Measurements from ENCODE around the gene ZCRB1. TPM values are rescaled to one million over a fixed set of nuclear protein-coding genes. Genes with fewer than 3 reads are reported as not detected.
"Not testable (repeated sequence)": the region's sequence is repeated elsewhere in the genome, so short reads cannot be mapped to it uniquely, and the experiment has no call there.

Gene ZCRB1
- total RNA-seq, 4 donors from 2014 or later = 21.3 to 31.0 (median 24.3) TPM

DNA sequence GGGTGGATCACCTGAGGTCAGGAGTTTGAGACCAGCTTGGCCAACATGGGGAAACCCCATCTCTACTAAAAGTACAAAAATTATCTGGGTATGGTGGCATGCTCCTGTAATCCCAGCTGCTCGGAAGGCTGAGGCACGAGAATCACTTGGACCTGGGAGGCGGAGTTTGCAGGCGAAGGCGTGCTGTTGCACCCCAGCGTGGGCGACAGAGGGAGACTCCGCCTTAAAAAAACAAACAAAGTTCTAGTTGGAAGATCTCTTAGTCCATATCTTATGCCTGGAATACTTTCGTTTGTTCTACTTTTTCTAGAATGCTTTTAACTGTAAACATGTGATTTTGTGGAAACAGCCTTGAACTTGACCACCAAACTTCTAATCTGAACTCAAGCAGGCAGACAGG is 38.8 kb upstream of the ZCRB1 start:
- H3K9me3 ChIP-seq = no peaks in the 10 kb centered on the region
- H3K27me3 ChIP-seq = no peaks in the 10 kb centered on the region
- H3K4me1 ChIP-seq = peaks cover 6% of the 10 kb centered on the region
- no peak for TF ChIP-seq EP300 (IDR thresholded peaks at IDR 0.05)
- TF ChIP-seq POLR2A (IDR thresholded peaks at IDR 0.05) = no peak
- no peak for TF ChIP-seq POLR2AphosphoS5 (IDR thresholded peaks at IDR 0.05)
- TF ChIP-seq, protein P1, sequence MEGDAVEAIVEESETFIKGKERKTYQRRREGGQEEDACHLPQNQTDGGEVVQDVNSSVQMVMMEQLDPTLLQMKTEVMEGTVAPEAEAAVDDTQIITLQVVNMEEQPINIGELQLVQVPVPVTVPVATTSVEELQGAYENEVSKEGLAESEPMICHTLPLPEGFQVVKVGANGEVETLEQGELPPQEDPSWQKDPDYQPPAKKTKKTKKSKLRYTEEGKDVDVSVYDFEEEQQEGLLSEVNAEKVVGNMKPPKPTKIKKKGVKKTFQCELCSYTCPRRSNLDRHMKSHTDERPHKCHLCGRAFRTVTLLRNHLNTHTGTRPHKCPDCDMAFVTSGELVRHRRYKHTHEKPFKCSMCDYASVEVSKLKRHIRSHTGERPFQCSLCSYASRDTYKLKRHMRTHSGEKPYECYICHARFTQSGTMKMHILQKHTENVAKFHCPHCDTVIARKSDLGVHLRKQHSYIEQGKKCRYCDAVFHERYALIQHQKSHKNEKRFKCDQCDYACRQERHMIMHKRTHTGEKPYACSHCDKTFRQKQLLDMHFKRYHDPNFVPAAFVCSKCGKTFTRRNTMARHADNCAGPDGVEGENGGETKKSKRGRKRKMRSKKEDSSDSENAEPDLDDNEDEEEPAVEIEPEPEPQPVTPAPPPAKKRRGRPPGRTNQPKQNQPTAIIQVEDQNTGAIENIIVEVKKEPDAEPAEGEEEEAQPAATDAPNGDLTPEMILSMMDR (IDR thresholded peaks at IDR 0.05) = no peak
- WGBS = 82% methylated on average over 9 of the region's 9 CpGs
- H3K36me3 ChIP-seq = no peaks in the 10 kb centered on the region
- DNase-seq (ENCODE audit: low spot score in 2 of 2) = no peak
- no peak overlapping the region for H3K27ac ChIP-seq
- H3K4me3 ChIP-seq = no peak overlapping the region

DNA sequence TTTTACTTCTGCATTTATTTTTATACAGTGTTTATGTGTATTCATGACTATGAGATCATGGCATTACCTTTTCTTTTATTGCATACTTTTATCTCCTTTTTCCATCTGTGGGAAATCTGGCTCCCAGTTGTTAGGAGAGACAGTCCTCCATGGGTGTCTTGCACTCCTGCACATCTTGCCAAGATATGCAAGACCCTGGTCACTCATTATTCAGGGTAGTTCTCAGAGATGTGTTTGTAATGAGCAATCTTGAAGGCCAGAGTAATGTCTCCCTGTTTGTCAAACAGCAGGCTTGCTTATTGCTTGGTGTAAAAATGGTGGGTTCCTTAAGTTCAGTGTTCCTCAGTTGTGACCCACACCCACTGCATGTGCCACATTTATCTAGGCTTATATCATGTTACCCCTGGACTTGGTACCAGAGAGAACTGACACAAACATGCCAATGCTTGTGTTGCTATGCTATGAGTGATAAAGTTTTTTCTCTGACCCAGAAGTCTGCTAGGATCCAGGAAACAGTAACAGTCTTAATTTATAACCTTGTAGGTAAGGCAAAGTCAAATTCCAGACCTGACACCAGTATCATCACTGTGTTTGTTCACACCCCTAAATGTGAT is 36.9 kb upstream of the ZCRB1 start:
- H3K27ac ChIP-seq = no peak overlapping the region
- no peak for TF ChIP-seq POLR2A (IDR thresholded peaks at IDR 0.05)
- TF ChIP-seq POLR2AphosphoS5 (IDR thresholded peaks at IDR 0.05) = no peak
- peaks cover 5% of the 10 kb centered on the region for H3K36me3 ChIP-seq
- no peak overlapping the region for H3K4me3 ChIP-seq
- no peaks in the 10 kb centered on the region for H3K27me3 ChIP-seq
- no peak for DNase-seq (ENCODE audit: low spot score in 2 of 2)
- peaks cover 6% of the 10 kb centered on the region for H3K4me1 ChIP-seq
- no peaks in the 10 kb centered on the region for H3K9me3 ChIP-seq

DNA sequence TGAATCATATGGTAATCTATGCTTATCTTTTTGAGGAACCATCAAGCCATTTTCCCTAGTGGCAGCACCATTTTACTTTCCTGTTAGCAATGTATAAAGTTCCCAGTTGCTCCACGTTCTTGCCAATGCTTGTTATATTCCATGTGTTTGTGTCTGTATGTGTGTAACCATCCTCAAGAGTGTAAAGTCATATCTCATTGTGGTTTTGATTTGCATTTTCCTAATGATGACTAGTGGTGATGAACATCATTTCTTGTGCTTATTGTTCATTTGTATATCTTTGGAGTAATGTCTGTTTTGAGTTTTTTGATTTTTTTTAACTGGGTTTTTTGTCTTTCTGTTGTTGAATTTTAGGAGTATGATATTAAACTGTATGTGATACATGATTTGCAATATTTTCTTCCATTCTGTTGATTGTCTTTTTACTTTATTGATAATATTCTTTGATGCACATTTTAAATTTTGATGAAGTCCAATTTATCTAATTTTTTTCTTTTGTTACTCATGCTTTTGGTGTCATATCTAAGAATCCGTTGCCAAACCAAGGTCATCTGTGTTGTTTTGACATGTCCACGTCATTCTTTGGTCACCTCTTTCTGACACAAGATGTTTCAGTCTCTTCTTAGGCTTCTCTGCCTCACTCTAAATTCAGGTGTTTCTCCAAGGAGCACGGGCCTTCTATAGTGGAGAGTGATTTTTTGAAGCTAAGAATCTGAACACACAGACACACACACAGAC is 36.2 kb upstream of the ZCRB1 start:
- TF ChIP-seq, protein P1 (IDR thresholded peaks at IDR 0.05) = no peak
- Histone ChIP-seq H3K4me1 (peaks cover 6% of the 10 kb centered on the region), H3K4me3 (no peak overlapping the region), H3K36me3 (peaks cover 10% of the 10 kb centered on the region), H3K27me3 (no peaks in the 10 kb centered on the region), H3K9me3 (no peaks in the 10 kb centered on the region), H3K27ac (no peak overlapping the region)
- DNase-seq (ENCODE audit: low spot score in 2 of 2) = no peak
- 83% methylated on average over 4 of the region's 4 CpGs for WGBS

DNA sequence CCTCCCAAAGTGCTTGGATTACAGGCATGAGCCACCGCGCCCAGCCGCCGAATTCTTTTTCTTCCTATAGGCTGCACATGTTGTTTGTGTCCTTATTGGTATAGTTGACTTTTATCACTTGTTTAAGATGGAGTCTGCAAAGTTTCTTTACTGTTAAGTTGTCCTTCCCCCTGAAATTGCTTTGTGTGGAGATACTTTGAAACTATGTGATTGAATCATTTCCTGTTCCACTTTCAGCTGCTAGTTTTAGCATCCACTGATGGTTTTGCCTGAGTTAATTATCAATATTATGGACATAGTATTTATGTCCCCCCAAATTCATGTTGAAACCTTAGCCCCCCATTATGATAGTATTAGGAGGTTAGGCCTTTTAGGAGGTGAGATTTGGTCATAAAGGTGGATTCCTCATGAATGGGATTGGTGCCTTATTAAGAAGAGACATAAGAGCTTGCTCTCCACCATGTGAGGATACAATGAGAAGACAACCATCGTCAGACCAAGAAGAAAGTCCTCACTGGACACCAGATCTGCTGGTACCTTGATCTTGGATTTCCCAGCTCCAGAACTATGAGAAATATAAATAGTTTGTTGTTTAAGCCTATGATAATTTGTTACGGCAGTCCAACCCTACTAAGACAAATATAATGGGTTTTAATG is 35.0 kb upstream of the ZCRB1 start:
- TF ChIP-seq POLR2A (IDR thresholded peaks at IDR 0.05) (no peak), POLR2AphosphoS5 (IDR thresholded peaks at IDR 0.05) (no peak), EP300 (IDR thresholded peaks at IDR 0.05) (no peak)
- TF ChIP-seq, protein P1 (IDR thresholded peaks at IDR 0.05) = no peak

DNA sequence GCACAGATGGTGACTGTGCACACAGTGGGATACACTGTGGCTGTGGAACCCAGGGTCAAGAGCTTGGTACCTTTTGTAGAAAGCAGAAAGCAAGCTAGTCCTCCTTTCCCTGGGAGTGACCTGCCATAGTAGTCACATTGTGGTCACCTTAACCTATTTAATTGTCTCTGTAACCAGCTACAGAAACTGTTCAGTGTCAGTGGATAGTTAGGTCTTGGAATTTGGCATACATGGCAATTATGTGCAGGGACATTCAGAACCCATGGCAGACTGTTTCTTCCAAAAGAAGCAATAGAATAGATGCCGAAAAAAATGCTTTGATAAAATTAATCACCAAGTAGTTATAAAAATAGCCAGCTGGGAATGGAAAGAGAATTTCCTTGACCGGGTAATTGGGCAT is 30.4 kb upstream of the ZCRB1 start:
- H3K27ac ChIP-seq = no peak overlapping the region
- TF ChIP-seq POLR2AphosphoS5 (IDR thresholded peaks at IDR 0.05) (no peak), POLR2A (IDR thresholded peaks at IDR 0.05) (no peak), EP300 (IDR thresholded peaks at IDR 0.05) (no peak)
- TF ChIP-seq, protein P1 (IDR thresholded peaks at IDR 0.05) = no peak
- peaks cover 39% of the 10 kb centered on the region for H3K36me3 ChIP-seq
- H3K4me3 ChIP-seq = no peak overlapping the region
- DNase-seq (ENCODE audit: low spot score in 2 of 2) = no peak
- H3K9me3 ChIP-seq = no peaks in the 10 kb centered on the region
- H3K4me1 ChIP-seq = no peaks in the 10 kb centered on the region
- H3K27me3 ChIP-seq = no peaks in the 10 kb centered on the region
- 70% methylated on average over 2 of the region's 2 CpGs for whole genome bisulfite sequencing

More for the DNA sequence above, 35.0 kb upstream of the ZCRB1 start:
- no peaks in the 10 kb centered on the region for H3K27me3 ChIP-seq
- DNase-seq (ENCODE audit: low spot score in 2 of 2) = no peak
- peaks cover 22% of the 10 kb centered on the region for H3K36me3 ChIP-seq
- H3K4me3 ChIP-seq = no peak overlapping the region
- H3K4me1 ChIP-seq = peaks cover 6% of the 10 kb centered on the region
- no peaks in the 10 kb centered on the region for H3K9me3 ChIP-seq
- no peak overlapping the region for H3K27ac ChIP-seq
- 97% methylated on average over 6 of the region's 6 CpGs for WGBS

DNA sequence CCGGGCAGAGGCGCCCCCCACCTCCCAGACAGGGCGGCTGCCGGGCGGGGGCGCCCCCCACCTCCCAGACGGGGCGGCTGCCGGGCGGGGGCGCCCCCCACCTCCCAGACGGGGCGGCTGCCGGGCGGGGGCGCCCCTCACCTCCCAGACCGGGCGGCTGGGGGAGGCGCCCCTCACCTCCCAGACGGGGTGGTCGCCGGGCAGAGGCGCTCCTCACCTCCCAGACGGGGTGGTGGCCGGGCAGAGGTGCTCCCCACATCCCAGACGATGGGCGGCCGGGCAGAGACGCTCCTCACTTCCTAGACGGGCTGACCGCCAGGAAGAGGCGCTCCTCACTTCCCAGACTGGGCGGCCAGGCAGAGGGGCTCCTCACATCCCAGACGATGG is 24.1 kb upstream of the ZCRB1 start:
- H3K4me3 ChIP-seq; H3K27me3 ChIP-seq; H3K27ac ChIP-seq; DNase-seq (ENCODE audit: low spot score in 2 of 2); H3K4me1 ChIP-seq; H3K9me3 ChIP-seq: not testable (repeated sequence)
- 88% methylated on average over 3 of the region's 34 CpGs for WGBS
- H3K36me3 ChIP-seq = peaks cover 10% of the 10 kb centered on the region

DNA sequence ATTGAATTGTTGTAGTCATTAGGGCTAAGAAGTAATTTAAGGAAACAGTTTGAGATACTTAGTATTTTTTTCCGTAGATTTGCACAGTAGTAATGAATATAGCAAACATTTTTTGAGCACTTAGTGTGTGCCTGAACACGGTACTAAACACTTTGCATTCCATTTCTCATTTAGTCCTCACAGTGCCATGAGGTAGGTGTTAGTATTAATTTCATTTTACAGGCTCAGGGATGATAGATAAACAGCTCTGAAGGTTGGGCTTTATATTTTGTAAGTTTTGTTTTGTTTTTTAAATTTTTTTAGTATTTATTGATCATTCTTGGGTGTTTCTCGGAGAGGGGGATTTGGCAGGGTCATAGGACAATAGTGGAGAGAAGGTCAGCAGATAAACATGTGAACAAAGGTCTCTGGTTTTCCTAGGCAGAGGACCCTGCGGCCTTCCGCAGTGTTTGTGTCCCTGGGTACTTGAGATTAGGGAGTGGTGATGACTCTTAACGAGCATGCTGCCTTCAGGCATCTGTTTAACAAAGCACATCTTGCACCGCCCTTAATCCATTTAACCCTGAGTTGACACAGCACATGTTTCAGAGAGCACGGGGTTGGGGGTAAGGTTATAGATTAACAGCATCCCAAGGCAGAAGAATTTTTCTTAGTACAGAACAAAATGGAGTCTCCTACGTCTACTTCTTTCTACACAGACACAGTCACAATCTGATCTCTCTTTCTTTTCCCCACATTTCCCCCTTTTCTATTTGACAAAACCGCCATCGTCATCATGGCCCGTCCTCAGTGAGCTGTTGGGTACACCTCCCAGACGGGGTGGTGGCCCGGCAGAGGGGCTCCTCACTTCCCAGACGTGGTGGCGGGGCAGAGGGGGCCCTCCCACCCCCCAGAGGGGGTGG is 23.5 kb upstream of the ZCRB1 start:
- H3K9me3 ChIP-seq; H3K4me3 ChIP-seq; H3K27me3 ChIP-seq; H3K4me1 ChIP-seq; DNase-seq (ENCODE audit: low spot score in 2 of 2); H3K27ac ChIP-seq: not testable (repeated sequence)
- 72% methylated on average over 10 of the region's 16 CpGs for WGBS
- H3K36me3 ChIP-seq = peaks cover 10% of the 10 kb centered on the region

All from suprapubic skin (tissue), 4 donors.